Right cardiac atrium (tissue), 5 donors: ENCODE measurements around the gene C6orf120. TPM values are rescaled to one million over a fixed set of nuclear protein-coding genes. Genes with fewer than 3 reads are reported as not detected.
"Not testable (repeated sequence)": the region's sequence is repeated elsewhere in the genome, so short reads cannot be mapped to it uniquely, and the experiment has no call there.

Source experiments
- ATAC-seq, 2 donors: fragments of 200-7000 bp; cut with Tn5 transposase; one replicate each; pipeline versions ENCODE4 v1.8.0 to v1.9.1; 2020; ENCODE audit warnings: moderate library complexity in 2 of 2, mild to moderate bottlenecking in 1 of 2
- DNase-seq, 3 donors: peaks; one replicate each; pipeline ENCODE4 v3.0.0-alpha.2; 2020
- H3K27ac ChIP-seq: one replicate; pipeline ENCODE4 v1.5.1; 2013; ENCODE audit warnings: mild to moderate bottlenecking, low read length, control low read depth, moderate library complexity
- H3K27me3 ChIP-seq: one replicate; pipeline ENCODE4 v1.6.1; 2013; ENCODE audit not compliant: control insufficient read depth, insufficient read depth
- H3K4me1 ChIP-seq: one replicate; pipeline ENCODE4 v1.6.1; 2013; ENCODE audit warnings: low read length; ENCODE audit not compliant: control insufficient read depth, insufficient read depth
- H3K4me3 ChIP-seq: one replicate; pipeline ENCODE4 v1.5.1; 2013; ENCODE audit warnings: low read length, control low read depth
- H3K9me3 ChIP-seq: one replicate; pipeline ENCODE4 v1.6.1; 2013; ENCODE audit warnings: low read length; ENCODE audit not compliant: control insufficient read depth
- WGBS: extraction: QIAGEN DNeasy Blood & Tissue Kit; methylation state at CpG from one replicate; pipeline ENCODE4 v1.1.7; 2013; 5-methylcytosine and 5-hydroxymethylcytosine counted together
- intact Hi-C, 4 donors: fragments of 100-400 bp; cut with DNase I; formaldehyde crosslinking; loops; one replicate each; pipeline versions ENCODE4 v1.11.0 to v1.14.0; 2022 to 2023
- polyA plus RNA-seq: library from polyadenylated mRNA; stranded (reverse); fragments of 200-250 nt; gene quantifications from one replicate; pipeline ENCODE4 v1.2.3, GENCODE V29; 2013
- total RNA-seq, 4 donors: library from RNA; stranded (reverse); fragmentation: NEBNext Ultra II Directional; extraction: Animal tissue kit (Norgen Biotek cat#: 25700); gene quantifications; one replicate each; pipeline ENCODE4 v1.2.1, GENCODE V29; 2021
- donor health status: healthy with polysubstance abuse.
- donor health status: DM: no; HTN: yes; CAD: no.
- donor health status: DM: no; HTN: no; CAD: no.
- donor health status: DM: no; HTN: yes; CAD: no; lungs with severe emphysema.
- donor health status: DM: yes; HTN: yes; CAD: no.

The C6orf120 gene
- total and polyA plus RNA-seq, 5 donors: 7.5 to 16.1 (median 14.6) TPM

- H3K4me1 ChIP-seq: no peaks in the 10 kb centered on the region
- 97% methylated on average over 3 of the region's 3 CpGs for WGBS
- H3K27me3 ChIP-seq: no peaks in the 10 kb centered on the region
- no peak overlapping the region for H3K27ac ChIP-seq
- ATAC-seq (no peak), DNase-seq (no peak)
- H3K9me3 ChIP-seq: no peaks in the 10 kb centered on the region
- intact Hi-C loops: no loop called here
- H3K4me3 ChIP-seq: no peak overlapping the region
Measured at GRCh38 chr6:169684056-169684455, 17.9 kb upstream of the C6orf120 start.

GRCh38 chr6:169685860-169686259 lies 16.1 kb upstream of the C6orf120 start:
- Histone ChIP-seq H3K4me3 (no peak overlapping the region), H3K4me1 (no peaks in the 10 kb centered on the region), H3K9me3 (no peaks in the 10 kb centered on the region), H3K27me3 (no peaks in the 10 kb centered on the region), H3K27ac (no peak overlapping the region)
- 98% methylated on average over 2 of the region's 2 CpGs for WGBS
- ATAC-seq: no peak
- no peak for DNase-seq
- intact Hi-C loops: no loop called here

- Histone ChIP-seq H3K4me1 (no peaks in the 10 kb centered on the region), H3K27me3 (no peaks in the 10 kb centered on the region), H3K27ac (no peak overlapping the region), H3K9me3 (no peaks in the 10 kb centered on the region), H3K4me3 (no peak overlapping the region)
- no peak for DNase-seq
- WGBS: 95% methylated on average over 6 of the region's 6 CpGs
- intact Hi-C loops: no loop called here
- no peak for ATAC-seq
Measured at GRCh38 chr6:169689287-169689686, 12.6 kb upstream of the C6orf120 start.

GRCh38 chr6:169691260-169691659 lies 10.7 kb upstream of the C6orf120 start:
- ATAC-seq: no peak
- no peak for DNase-seq
- Histone ChIP-seq H3K9me3 (no peaks in the 10 kb centered on the region), H3K27me3 (no peaks in the 10 kb centered on the region), H3K4me1 (no peaks in the 10 kb centered on the region), H3K4me3 (no peak overlapping the region), H3K27ac (no peak overlapping the region)
- intact Hi-C loops: no loop called here
- WGBS: 96% methylated on average over 2 of the region's 2 CpGs

- ATAC-seq (no peak), DNase-seq (no peak)
- 97% methylated on average over 3 of the region's 3 CpGs for WGBS
- intact Hi-C loops: no loop called here
- Histone ChIP-seq H3K4me1 (no peaks in the 10 kb centered on the region), H3K27me3 (no peaks in the 10 kb centered on the region), H3K27ac (no peak overlapping the region), H3K9me3 (no peaks in the 10 kb centered on the region), H3K4me3 (no peak overlapping the region)
Measured at GRCh38 chr6:169692516-169692915, 9.4 kb upstream of the C6orf120 start.

- Histone ChIP-seq H3K4me3 (no peak overlapping the region), H3K9me3 (no peaks in the 10 kb centered on the region), H3K27ac (no peak overlapping the region), H3K27me3 (no peaks in the 10 kb centered on the region), H3K4me1 (no peaks in the 10 kb centered on the region)
- no peak for DNase-seq
- intact Hi-C loops: no loop called here
- no peak for ATAC-seq
- WGBS: 93% methylated on average over 5 of the region's 5 CpGs
Measured at GRCh38 chr6:169695131-169695530, 6.8 kb upstream of the C6orf120 start.

GRCh38 chr6:169697115-169697514 lies 4.8 kb upstream of the C6orf120 start:
- H3K27me3 ChIP-seq, H3K4me1 ChIP-seq, intact Hi-C loops, H3K4me3 ChIP-seq, ATAC-seq, H3K9me3 ChIP-seq, H3K27ac ChIP-seq: not testable (repeated sequence)
- 79% methylated on average over 10 of the region's 10 CpGs for WGBS
- DNase-seq: peak in 1 of 3 donors; percentile 62

- ATAC-seq: no peak
- no peak overlapping the region for H3K27ac ChIP-seq
- H3K27me3 ChIP-seq: no peaks in the 10 kb centered on the region
- H3K9me3 ChIP-seq: no peaks in the 10 kb centered on the region
- 54% methylated on average over 5 of the region's 5 CpGs for WGBS
- no peak for DNase-seq
- intact Hi-C loops: no loop called here
- peaks cover 3% of the 10 kb centered on the region for H3K4me1 ChIP-seq
- H3K4me3 ChIP-seq: no peak overlapping the region
Measured at GRCh38 chr6:169700296-169700695, 1.6 kb upstream of the C6orf120 start.

- under 1% methylated on average over 54 of the region's 54 CpGs for WGBS
- Histone ChIP-seq H3K4me1 (peaks cover 3% of the 10 kb centered on the region), H3K4me3 (peak overlapping the region; percentile 65), H3K27ac (peak overlapping the region; percentile 66), H3K9me3 (no peaks in the 10 kb centered on the region), H3K27me3 (no peaks in the 10 kb centered on the region)
- intact Hi-C loops: no loop called here
- no peak for DNase-seq
- peak; percentile 1 to 12 for ATAC-seq
Measured at GRCh38 chr6:169701311-169701953, 494 bp upstream of the C6orf120 start.

GRCh38 chr6:169702840-169703246 lies 917 bp downstream of the C6orf120 start:
- 5% methylated on average over 22 of the region's 22 CpGs for WGBS
- no peak for DNase-seq
- Histone ChIP-seq H3K27ac (peak overlapping the region; percentile 78), H3K9me3 (no peaks in the 10 kb centered on the region), H3K27me3 (no peaks in the 10 kb centered on the region), H3K4me3 (peak overlapping the region; percentile 65), H3K4me1 (peaks cover 3% of the 10 kb centered on the region)
- ATAC-seq: no peak
- intact Hi-C loops: no loop called here

GRCh38 chr6:169707772-169708171 lies 5.8 kb downstream of the C6orf120 start:
- Histone ChIP-seq H3K4me1 (no peaks in the 10 kb centered on the region), H3K9me3 (no peaks in the 10 kb centered on the region), H3K27me3 (no peaks in the 10 kb centered on the region), H3K27ac (no peak overlapping the region), H3K4me3 (no peak overlapping the region)
- DNase-seq: no peak
- WGBS: 81% methylated on average over 2 of the region's 2 CpGs
- intact Hi-C loops: no loop called here
- peak in 1 of 2 donors; percentile 55 for ATAC-seq

GRCh38 chr6:169709293-169709692 lies 7.4 kb downstream of the C6orf120 start:
- H3K9me3 ChIP-seq: no peaks in the 10 kb centered on the region
- ATAC-seq (no peak), DNase-seq (no peak)
- H3K27me3 ChIP-seq: no peaks in the 10 kb centered on the region
- intact Hi-C loops: no loop called here
- H3K4me1 ChIP-seq: no peaks in the 10 kb centered on the region
- no peak overlapping the region for H3K27ac ChIP-seq
- no peak overlapping the region for H3K4me3 ChIP-seq
